ENCODE measurements around the gene GTF2A2.
A peak's percentile ranks its signal among the peaks of the same experiment; 100 is the strongest.

The GTF2A2 gene

DNA sequence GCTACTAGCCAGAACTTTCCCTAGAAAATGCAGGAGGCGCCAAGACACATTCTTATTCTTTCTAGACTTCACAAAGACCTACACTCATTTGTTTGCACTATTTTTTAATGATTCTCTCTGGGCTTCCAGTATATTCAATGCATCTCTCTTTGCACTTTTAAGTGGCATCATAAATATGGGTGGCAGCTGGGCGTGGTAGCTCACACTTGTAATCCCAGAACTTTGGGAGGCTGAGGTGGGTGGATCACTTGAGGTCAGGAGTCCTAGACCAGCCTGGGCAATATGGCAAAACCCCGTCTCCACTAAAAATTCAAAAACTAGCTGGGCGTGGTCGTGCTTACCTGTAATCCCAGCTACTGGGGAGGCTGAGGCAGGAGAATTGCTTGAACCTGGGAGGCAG lies 51.3 kb downstream of the GTF2A2 start:
- DNase-seq (ENCODE audit: low read depth): no peak

DNA sequence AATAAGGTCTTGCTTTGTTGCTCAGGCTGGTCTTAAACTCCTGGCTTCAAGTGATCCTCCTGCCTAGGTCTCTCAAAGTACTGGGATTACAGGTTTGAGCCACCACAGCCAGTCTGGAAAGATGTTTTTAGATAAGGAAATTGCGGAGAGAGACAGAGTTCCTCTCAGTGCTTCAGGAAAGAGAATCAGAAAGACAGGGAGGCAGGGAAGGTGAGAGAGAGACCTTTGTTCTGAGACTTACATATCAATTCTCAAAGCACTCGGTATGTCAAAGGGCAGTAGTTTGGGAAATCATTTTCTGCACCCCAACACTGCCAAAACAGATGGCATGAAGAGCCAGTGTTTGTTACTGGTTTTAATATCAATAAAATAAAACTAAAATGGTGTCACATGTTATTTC lies 58.9 kb downstream of the GTF2A2 start:
- DNase-seq (ENCODE audit: low read depth): no peak

DNA sequence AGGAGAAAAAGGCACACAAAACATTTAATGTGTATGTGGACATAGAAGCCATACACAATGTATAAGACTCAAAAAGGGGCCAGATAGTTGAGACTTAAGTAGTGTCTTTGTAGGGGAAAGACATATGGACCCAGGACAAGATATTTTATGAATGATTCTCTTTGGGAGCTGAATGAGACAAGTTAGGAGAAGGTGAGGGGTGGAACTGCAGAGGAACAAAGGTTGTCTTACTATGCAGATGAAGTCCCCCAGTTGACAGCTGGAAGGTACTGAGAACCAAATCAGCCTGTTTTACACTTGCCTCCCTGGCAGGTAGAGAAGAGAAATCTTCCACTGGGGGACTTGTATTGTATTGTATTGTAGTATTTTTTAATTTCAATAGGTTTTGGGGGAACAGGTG lies 60.7 kb downstream of the GTF2A2 start:
- no peak for DNase-seq (ENCODE audit: low read depth)

DNA sequence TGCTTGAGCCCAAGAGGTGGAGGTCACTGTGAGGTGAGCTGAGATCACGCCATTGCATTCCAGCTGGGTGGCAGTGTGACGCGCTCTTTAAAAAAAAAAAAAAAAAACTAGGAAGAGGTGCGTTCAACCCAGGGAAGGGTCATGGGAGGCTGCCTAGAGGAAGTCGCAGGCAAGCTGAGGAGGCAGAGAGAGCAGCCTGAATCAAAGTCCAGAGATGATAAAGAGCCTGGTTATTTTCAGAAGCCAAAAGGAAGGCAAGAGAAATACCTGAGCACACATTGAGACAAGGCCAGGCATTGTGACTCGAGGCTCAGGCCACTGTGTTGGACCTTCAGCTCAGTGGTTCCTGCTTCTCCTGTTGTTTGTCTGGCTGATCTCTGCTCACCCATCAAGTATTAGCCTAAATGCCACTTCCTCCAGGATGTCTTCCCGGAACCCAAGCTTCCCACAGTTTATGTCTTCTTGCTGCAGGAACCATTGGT lies 61.8 kb downstream of the GTF2A2 start:
- DNase-seq (ENCODE audit: low read depth): no peak

DNA sequence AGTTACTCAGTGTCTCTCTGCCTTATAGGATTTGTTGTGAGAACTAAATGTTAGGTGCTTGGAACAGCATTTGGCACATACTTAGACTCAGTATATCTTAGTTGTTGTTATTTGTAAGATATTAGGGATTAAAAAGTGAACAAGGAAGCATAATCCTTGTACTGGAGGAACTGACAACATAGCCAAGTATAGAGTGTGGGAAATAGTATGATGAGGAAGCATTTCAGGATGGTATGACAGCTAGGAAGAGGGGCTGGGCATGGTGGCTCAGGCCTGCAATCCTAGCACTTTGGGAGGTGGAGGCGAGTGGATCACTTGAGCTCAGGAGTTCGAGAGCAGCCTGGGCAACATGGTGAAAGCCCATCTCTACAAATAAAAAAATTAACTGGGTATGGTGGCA lies 62.3 kb downstream of the GTF2A2 start:
- DNase-seq (ENCODE audit: low read depth): no peak

DNA sequence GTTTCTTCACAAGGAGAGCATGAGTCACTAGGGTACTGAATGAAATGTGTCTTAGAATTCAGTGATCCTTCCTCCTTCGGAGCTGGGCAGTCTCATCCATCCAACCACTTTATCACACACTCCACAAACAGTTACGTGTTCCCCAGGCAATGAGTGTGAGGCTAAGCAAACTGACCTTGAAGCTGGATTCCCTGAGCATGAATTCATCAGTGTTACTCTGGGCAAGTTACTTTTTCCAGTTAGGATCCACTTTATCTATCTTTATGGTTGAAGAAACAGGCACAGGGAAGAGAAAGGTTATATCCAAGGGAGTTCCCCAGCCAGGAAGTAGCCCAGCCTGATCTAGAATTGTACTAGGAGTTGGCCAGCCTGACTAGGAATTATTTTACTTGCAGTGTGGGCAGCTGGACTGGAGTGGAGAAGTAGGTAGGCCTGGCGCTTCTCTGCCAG lies 62.8 kb downstream of the GTF2A2 start:
- DNase-seq (ENCODE audit: low read depth): peak; percentile 58

DNA sequence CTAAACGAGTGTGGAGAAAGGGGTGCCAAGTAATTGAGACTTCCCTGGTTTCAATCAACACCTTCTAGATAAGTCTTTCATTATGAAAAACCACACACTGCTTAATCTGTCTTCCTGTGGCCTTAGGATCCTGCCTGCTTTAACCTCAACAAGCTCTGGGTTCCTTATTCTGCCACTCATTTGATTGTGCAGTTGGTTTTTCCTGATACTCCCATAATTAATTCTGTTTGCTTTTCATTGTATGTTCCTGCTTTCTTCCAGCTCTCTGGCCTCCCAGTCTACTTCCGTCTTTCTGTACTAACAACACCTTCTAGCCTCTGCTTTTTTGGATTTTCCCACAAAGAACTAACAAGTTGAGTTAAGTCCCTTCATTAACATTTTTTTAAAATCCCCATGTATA lies 66.0 kb downstream of the GTF2A2 start:
- DNase-seq (ENCODE audit: low read depth): no peak

DNA sequence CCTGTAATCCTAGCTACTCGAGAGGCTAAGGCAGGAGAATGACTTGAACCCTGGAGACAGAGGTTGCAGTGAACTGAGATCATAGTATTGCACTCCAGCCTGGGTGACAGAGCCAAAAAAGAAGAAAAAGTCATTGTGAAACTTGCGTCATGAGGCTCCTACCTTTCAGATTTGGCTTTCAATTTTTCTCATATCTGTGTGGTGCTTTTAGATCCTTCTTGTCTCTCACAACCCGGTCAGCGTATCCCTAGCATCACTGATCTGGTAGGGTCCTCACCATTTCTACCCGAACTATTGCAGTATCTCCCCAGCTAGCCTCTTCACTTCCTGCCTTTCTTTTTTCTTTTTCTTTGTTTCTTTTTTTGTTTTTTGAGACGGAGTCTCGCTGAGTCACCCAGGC lies 67.3 kb downstream of the GTF2A2 start:
- no peak for DNase-seq (ENCODE audit: low read depth)

All from EH (cell line).